AG09309 (cell line): ENCODE measurements around the gene TMEM121B.

ENCODE experiments used
- DNase-seq: peaks from one replicate; pipeline ENCODE4 v3.0.0-alpha.2; 2010; ENCODE audit warnings: low read depth
- H3K4me3 ChIP-seq: 2 replicates; pipeline ENCODE4 v1.5.1; 2011; ENCODE audit warnings: mild to moderate bottlenecking, low read depth, low read length, moderate library complexity; ENCODE audit not compliant: control insufficient read depth
- TF ChIP-seq, protein P1 (sequence below): IDR thresholded peaks from 2 replicates; pipeline ENCODE4 v1.5.1; 2011; ENCODE audit warnings: mild to moderate bottlenecking, low read depth, low read length, inconsistent platforms; ENCODE audit not compliant: insufficient read depth, control insufficient read depth; ENCODE audit errors: missing control alignments

TMEM121B gene

DNA sequence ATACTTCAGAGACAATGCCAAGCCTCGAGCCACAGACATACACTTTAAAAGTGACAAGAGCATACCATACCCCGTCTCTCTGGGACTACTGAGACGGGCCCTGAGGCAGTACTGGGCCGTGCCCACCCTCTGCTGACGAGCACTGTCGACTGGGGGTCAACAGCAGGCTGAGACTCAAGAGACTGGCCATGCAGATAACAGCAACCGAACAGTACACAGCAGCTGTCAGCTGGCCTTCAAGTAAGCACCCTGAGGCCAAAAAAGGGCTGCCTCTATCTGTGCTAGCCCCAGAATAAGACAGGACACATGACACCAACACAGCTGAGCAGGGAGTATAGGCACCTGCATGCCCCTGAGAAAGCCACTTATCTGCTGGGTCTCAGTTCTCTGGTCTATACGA lies 18.9 kb upstream of the TMEM121B start:
- no peak for DNase-seq
- TF ChIP-seq, protein P1, sequence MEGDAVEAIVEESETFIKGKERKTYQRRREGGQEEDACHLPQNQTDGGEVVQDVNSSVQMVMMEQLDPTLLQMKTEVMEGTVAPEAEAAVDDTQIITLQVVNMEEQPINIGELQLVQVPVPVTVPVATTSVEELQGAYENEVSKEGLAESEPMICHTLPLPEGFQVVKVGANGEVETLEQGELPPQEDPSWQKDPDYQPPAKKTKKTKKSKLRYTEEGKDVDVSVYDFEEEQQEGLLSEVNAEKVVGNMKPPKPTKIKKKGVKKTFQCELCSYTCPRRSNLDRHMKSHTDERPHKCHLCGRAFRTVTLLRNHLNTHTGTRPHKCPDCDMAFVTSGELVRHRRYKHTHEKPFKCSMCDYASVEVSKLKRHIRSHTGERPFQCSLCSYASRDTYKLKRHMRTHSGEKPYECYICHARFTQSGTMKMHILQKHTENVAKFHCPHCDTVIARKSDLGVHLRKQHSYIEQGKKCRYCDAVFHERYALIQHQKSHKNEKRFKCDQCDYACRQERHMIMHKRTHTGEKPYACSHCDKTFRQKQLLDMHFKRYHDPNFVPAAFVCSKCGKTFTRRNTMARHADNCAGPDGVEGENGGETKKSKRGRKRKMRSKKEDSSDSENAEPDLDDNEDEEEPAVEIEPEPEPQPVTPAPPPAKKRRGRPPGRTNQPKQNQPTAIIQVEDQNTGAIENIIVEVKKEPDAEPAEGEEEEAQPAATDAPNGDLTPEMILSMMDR = no peak
- H3K4me3 ChIP-seq = no peak overlapping the region

DNA sequence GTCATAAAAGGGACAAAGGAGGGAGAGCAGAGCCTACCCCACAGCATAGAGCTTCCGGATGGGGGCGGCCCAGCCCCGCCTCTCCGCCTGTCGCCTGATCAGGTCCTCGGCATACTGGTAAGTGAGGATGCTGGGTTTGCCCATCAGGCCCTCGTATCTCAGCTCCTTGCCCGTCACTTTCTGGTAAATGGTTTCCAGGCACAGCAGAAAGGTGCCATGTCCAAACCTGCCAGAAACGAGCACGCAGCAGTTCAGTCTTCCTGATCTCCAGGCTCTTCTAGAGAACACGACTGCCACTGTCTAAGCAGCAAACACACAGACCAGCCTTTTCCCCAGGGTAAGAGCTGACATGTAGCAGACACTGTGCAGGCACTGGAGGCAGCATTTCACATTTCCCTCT lies 17.4 kb upstream of the TMEM121B start:
- no peak overlapping the region for H3K4me3 ChIP-seq
- TF ChIP-seq, protein P1 = no peak
- DNase-seq = no peak

DNA sequence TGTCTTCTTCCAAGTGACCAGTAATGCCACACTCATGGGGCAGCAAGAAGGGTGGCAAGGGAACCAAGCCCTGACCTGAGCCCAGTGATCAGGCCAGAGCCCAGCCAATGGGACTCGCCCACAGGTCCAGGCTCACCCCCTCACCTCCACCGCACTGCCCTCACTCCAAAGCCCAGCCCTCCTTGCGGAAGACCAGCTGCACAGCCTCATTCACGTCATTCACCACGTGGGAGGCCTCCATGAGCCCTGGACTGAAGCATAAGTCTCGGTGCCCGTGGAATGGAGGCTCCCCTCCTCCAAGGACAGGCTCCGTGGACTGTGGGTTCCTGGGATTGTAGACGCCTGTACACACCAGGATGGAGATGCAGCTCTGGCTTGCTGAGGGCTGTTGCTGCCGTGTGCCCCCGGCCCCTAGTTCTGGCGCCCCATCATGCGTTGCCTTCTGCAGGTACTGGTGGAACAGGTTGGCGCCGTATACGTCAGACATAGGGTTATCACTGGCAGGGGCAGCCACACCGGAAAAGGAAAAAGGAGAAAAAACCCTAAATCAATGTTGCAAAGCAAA lies 16.8 kb upstream of the TMEM121B start:
- TF ChIP-seq, protein P1 = no peak
- H3K4me3 ChIP-seq = no peak overlapping the region
- DNase-seq = no peak

DNA sequence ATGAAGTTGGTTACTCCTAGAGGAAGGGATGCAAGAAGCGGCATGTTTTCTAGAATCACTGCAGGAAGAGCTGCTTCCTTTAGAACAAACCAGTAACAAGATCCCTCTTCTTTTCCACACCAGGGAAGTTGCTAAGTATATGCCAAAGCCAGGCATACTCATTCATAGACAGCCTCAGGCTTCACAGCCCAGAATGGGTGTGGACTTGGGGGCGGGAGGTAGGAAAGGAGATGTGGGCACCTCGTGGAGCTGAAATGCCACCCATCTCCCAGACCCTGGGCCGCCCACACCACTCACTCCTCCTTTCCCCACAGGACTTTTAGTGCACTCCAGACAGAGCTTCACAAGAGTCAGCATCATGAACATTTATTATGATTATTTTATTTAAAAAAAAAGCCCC lies 16.0 kb upstream of the TMEM121B start:
- no peak for DNase-seq
- no peak overlapping the region for H3K4me3 ChIP-seq
- TF ChIP-seq, protein P1 = no peak

DNA sequence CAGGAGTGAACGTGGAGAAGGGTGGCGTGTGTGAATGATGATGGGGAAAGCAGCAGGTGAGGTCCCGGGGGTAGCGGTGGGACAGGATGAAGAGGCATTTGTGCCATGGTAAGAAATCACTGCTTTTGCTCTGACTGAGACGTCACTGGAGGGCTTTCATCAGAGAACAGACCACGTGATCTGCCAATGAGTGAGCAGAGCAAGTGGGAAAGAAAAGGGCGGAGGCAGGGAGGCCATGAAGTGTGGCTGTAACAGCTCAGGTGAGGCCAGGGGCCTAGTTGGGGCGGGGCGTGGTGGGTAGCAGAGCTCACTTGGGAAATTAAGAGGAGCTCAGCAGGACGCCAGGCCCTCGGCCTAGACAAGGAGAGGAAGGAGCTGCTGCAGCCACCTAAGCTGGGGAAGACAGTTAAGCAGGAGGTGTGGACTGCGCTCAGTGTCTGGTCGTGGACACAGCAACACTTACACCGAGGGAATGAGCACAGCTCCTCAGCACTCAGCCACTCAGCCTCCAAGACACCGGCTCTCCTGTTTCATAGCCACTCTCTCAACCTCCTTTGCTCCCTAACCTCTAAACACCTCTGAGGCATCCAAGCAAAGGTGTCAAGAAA lies 14.1 kb upstream of the TMEM121B start:
- TF ChIP-seq, protein P1 = no peak
- H3K4me3 ChIP-seq = no peak overlapping the region
- no peak for DNase-seq

DNA sequence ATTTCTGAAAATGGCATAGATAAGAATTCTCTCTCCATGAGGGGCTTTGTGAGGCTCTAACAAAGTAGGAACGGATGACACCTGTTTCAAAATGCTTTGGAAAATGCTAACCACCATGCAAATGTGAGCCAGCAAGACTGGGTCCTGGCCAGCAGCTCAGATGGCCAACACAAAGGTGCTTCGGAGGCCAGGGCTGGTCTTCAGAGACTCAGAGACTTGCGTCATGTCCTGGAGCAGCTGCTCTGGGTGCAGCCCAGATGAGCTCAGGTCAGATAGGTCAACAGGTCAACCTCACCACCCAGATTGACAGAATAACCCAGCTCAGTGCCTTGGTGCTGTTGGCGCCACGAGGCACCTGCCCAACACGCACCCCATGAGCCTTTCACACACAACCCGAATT lies 12.0 kb upstream of the TMEM121B start:
- no peak for DNase-seq
- TF ChIP-seq, protein P1 = no peak
- H3K4me3 ChIP-seq = no peak overlapping the region
